NCI-H526 (cell line): ENCODE data around the gene PSMF1.

Experiments used
- DNase-seq, 2 experiments: peaks; one replicate each; lab custom pipeline; 2025; lab: John Stamatoyannopoulos, UW

The PSMF1 gene

GRCh38 chr20:1118336-1119127 lies at the start of gene PSMF1:
PSMF1 (plus strand) TSS chr20:1118602; CDS start chr20:1118774, 172 bp downstream.
- peak; percentile 92 to 98 for DNase-seq

GRCh38 chr20:1072258-1072657 lies 46.1 kb upstream of the PSMF1 start:
- DNase-seq: no peak

DNA sequence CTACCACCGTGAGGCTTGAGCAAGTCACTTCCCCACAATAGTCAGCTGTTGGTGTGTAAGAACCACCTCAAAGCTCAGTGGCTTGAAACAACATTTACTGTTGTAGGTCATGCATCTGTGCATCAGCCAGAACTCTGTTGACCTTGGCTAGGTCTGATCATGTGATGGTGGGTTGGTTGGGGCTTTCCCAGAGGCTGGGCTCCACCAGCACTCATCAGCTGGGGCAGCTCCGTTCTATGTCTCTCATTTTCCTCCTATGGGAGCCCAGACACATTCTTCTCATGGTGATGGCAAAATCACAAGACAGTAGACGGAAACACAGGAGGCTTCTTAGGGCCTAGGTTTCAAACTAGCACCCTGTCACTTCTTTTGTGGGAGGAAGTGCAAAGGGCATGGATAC lies 42.8 kb upstream of the PSMF1 start:
- DNase-seq: no peak

DNA sequence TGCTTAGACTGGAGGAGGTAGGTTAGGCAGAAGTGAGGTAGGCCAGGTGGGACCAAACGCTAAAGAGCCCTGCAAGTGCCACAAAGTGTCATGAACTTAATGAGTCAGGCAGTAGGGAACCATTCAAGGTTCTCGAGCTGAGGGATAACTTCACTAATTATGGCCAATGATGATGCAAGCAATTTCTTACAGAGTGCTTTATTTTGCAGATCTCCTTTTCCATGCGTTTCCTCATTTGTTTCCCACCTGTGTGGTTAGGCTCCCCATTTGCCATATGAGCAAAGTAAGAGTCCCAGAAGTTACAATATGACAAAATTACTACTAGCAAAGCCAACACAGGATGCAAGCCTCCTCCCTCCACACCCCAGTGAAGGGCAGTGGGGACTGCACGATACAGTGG lies 36.5 kb upstream of the PSMF1 start:
- no peak for DNase-seq

- DNase-seq: peak; percentile 24 to 50
These were observed 34.8 kb upstream of the PSMF1 start for GRCh38 chr20:1083431-1084080.

GRCh38 chr20:1085492-1086276 lies 32.7 kb upstream of the PSMF1 start:
- DNase-seq: no peak

DNA sequence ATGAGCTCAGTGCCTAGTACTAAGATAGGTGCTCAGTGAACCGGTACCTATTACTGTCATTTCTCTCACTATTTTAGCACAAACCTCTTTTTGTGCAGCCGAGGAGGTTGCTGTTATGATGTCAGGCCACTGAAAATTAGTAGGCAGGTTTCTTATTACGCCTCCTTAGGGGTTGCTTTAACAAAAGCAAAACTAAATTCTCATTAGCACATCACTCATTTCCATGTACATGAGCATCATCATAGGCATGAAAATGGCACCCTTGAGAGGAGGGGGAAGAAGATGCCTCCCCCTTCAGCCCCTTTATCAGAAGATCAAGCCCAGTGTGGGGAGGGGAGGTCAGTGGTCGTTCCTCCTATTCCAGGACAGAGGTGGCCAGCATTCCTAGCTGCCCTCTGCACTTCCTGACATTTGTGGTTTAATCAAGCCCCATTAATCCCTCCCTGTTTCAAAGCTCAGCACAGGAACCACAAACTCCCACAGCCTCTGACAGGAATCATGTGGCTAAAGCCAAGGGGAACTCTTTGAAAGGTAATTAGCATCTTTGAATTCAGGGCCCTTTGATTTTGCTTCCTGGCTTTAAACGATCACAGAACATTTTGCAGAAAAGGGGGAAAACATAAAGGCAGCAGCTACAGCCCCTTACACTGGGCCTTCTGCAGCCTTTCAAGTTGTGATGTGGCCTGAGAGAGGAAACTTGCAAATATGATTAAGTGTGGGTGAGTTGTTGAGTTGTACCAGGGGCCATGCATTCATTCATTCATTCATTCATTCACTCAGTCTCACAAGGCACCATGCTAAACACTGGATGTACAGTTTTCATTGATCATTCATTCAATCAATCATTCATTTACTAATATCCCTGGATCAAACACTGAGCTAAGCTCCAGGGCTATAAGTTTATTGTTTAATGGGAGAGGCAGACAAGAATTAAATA lies 31.9 kb upstream of the PSMF1 start:
- no peak for DNase-seq

DNA sequence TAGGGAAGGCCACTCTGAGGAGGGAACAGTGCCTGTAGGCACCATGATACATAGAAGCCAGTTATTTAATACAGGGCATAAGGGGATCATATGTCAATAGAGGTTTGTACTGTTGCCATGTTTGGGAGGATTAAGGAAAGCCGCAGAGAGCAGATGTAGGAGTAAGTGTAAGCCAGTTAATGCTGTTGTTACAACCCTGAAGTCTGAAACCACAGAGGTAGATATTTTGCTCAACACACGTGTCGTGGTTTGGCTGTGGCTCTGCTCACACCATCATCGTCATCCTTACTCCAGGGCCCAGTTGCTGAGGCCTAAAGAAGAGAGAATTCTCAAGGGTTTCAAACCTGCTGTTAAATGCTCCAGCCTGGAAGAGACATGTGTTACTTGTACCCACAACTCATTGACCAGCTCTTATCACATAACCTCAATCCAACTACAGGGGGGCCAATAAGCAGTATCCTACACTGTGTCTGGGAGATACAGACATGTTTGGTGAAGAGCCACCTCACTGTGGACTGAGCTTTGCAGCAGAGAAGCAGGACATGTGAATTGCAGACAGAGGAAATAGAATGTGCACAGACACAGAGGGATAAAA lies 31.0 kb upstream of the PSMF1 start:
- no peak for DNase-seq

- no peak for DNase-seq
These were observed 23.7 kb upstream of the PSMF1 start for GRCh38 chr20:1094751-1095150.

- DNase-seq: no peak
These were observed 16.9 kb upstream of the PSMF1 start for GRCh38 chr20:1101533-1101932.

GRCh38 chr20:1102016-1102415 lies 16.4 kb upstream of the PSMF1 start:
- no peak for DNase-seq

DNA sequence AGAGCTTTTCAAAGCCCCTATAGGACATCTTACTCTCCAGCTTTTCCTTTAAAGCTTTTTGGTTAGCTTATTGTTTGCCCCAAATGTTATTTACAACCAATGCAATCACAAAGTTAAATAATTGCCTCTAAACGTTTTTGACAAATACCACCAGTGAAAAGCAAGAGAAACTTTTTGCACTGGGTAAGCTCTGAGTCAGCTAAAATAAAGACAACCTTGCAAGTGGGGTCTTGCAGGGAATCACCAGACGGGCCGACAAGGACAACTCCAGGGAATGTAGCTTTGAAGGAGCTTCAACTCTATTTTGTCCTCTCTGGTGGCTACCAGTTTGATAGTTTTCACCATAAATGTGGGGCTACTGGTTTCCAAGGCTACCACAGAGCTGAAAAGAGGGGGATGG lies 14.7 kb upstream of the PSMF1 start:
- DNase-seq: no peak

GRCh38 chr20:1105599-1106194 lies 12.7 kb upstream of the PSMF1 start:
- DNase-seq: no peak

GRCh38 chr20:1107176-1107575 lies 11.2 kb upstream of the PSMF1 start:
- DNase-seq: no peak

DNA sequence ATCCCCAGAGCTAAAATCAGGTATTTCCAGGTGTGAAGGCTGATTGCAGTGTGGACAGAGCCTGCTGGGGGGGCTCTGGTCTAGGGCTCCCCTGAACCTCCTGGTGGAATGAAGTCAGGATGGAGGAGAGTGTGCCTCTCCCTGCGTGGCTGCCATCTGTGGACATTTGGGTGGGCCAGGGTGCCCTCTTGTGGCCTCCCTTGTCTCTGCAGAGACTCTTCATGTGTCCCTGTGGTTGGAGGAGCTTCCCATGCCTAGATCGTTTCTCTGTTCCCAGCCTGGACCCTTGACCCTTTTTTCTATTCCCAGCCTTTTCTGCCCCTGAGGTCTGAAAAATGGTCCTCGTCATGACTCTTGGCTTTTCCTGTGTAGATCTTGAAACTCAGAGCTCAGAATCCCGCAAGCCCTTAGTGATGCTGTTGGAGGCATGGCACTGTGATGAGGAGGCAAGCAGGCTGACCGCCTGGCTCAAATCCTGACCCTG lies 9.9 kb upstream of the PSMF1 start:
- DNase-seq: peak; percentile 33 to 83

DNA sequence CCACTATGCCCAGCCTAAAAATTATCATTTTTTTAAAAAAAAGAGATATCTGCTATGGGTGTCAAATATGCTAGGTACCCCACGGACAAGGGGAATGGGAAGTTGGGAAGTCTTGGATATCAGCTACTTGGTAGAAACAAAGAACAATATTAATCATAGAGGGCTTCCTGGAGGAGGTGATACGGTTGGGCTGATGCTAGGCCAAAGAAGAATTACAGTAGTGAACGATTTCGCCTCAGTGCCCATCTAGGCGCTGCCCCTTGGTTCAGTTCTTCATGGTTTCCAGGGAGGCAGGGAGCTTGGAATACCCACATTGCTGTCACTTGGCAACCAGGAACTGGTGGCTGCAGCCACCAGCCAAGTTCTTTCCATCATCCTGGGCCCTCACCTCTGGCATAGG lies 5.5 kb upstream of the PSMF1 start:
- no peak for DNase-seq

- DNase-seq: no peak
These were observed 432 bp upstream of the PSMF1 start for GRCh38 chr20:1118004-1118335.

- no peak for DNase-seq
These were observed 715 bp downstream of the PSMF1 start for GRCh38 chr20:1119128-1119505.

- DNase-seq: no peak
These were observed 1.1 kb downstream of the PSMF1 start for GRCh38 chr20:1119524-1119923.

- DNase-seq: no peak
These were observed 3.0 kb downstream of the PSMF1 start for GRCh38 chr20:1121429-1121828.
